Measurements from ENCODE around the gene FHL5.

- TF ChIP-seq CTCF (IDR thresholded peaks at IDR 0.05) (peak in 1 of 6 experiments; percentile 19), POLR2A (IDR thresholded peaks at IDR 0.05) (no peak)
Measured at GRCh38 chr6:96542702-96543101, 20.2 kb upstream of the FHL5 start.

All from Peyer's patch (tissue), 4 donors.